GM10847 (cell line): ENCODE measurements around the gene DNAH10.

Experiments used
- POLR2A ChIP-seq: IDR thresholded peaks from 2 replicates; pipeline ENCODE4 v1.6.1; 2011; ENCODE audit not compliant: insufficient read length; ENCODE audit errors: extremely low read depth

Gene DNAH10

DNA sequence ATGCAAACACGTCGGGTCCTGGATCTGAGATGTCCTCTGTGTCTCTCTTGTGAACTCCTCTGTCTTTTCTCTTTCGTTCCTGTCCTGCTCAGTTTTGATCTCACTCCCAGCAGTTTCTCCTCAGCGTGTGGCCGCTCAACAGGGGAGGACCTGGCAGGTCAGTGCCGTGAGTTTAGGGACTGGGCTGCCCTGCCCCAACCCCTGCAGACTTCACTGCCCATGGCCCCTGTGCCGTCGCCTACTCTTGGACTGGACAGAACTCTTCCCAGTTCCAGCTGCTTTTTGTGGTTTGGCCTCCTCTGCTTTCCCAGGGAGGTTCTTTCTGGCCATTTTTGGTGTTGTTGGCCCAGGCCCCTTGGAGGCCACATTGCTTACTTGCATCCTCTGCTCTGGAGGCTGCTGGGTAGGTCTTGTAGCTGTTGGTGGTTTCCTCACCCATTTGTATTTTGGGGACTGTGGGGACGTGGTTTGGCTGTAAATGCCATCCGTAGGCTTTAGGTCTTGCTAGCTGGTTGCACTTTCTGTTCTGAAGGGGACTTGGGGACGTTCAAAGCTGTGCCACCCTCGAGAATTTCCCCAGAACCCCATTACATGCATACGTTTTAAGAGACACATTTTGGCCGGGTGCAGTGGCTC lies 20.0 kb upstream of the DNAH10 start:
- no peak for TF ChIP-seq POLR2A

GRCh38 chr12:123743002-123743401 lies 19.1 kb upstream of the DNAH10 start:
- TF ChIP-seq POLR2A: no peak

DNA sequence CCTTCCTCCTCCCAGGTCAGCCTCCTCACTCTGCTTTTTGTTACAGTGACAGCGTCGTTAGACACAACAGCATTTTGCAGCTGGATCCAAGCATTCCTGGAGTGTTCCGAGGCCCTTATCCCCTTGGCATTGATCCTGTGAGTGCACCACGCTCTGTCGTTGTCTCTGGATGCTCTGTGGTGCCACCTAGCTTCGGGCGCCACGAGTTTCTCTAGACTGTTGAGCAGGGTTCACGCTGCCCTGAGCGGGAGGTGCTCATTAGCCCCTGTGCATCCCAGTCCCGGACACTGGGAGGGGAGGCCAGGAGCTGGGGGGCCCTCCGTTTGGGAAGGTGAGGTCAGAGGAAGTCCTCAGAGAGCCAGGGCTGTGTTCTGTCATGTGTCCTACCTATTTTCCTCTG lies 17.3 kb upstream of the DNAH10 start:
- TF ChIP-seq POLR2A: no peak

- TF ChIP-seq POLR2A: no peak
Measured at GRCh38 chr12:123747309-123747708, 14.8 kb upstream of the DNAH10 start.

DNA sequence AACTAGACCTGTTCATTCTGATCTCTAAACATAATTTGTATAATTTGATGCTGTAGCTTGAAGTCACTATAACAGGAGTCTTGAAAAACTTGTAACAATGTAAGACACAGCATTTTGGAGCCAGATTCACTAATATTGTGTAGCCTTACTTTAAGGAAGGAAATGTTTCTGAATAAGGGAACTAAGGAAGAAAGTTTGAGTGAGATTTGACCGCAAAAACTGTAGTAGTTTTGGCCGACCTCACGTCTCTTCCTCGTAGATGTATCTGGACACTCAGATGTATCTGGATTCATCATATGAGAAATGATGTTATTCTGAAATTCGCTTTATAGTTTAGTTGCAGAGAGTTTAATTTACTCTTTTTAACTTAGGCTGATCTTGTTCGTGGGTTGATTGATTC lies 13.9 kb upstream of the DNAH10 start:
- TF ChIP-seq POLR2A: no peak

DNA sequence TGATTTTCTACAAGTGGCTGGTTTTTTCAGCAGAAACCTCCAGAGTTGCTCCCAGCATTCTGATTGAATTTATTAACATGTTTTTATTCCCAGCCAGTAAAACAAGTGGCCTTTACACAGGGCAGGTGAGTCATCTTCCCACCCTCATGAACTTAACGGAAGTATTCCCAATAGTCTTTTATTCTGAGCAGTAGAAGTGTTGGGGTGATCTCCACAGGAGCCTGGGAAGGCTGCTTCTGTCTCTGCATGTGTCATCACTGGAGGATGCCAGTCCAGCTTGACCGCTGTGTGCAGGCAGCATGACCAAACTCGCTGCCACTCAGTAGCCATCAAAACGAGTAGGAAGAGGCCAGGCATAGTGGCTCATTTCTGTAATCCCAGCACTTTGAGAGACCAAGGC lies 13.4 kb upstream of the DNAH10 start:
- TF ChIP-seq POLR2A: no peak

GRCh38 chr12:123749355-123749754 lies 12.7 kb upstream of the DNAH10 start:
- TF ChIP-seq POLR2A: no peak

DNA sequence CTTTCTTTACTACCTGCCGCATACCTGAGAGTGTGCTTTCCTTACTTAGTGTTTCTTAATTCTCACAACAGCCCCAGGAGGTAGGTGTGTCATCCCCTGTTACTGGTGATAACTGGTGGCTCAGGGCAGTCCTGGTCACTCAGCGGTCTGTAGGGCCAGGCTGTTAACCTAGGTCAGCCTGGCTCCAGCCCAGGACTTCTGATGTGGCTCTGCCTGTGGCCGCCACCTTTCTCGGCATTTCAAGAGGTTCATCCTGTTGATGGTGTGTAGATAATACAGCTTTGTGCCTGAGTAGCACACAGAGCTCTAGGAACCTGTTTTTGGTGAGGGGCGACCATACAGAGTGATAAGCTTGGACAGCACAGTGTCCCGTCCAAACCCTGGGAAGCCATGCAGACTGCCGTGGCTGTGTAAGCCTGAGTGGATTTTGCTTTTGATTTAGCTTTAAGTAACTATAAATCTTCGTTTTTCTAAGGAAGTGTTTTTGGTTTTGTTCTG lies 11.9 kb upstream of the DNAH10 start:
- no peak for TF ChIP-seq POLR2A

DNA sequence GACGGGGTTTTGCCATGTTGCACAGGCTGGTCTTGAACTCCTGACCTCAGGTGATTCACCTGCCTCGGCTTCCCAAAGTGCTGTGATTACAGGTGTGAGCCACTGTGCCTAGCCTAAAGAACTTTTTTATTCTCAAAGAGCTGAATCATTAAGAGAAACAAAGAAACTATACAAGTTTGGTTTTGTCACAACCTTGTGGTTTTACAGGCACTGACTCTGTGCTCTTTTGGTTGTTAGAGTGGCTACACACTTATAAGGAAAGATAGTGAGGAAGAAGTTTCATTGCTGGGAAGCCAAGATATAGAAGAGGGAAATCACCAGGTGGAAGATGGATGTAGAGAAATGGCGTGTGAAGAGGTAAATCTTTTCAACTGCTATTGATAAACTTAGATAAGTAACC lies 10.1 kb upstream of the DNAH10 start:
- no peak for TF ChIP-seq POLR2A

- no peak for TF ChIP-seq POLR2A
Measured at GRCh38 chr12:123754041-123754772, 7.9 kb upstream of the DNAH10 start.

DNA sequence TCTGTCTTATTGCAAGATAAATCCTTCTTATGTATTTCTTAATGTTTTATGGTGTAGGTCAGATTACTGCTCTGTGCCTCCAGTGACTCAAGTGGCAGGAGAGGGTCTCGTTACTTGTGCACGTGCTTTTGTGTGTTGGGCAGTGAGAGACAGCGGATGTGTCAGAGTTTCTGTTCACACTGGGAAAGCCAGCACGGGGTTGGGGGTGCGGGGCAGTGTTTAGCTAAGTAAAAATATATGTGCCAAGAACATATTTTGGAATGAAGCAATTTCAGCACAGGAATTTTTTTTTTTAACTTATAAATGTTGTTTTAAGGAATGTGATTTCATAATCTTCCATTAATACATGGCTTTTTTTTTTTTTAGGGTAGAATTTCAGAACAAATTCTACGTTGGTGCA lies 4.5 kb upstream of the DNAH10 start:
- TF ChIP-seq POLR2A: no peak

DNA sequence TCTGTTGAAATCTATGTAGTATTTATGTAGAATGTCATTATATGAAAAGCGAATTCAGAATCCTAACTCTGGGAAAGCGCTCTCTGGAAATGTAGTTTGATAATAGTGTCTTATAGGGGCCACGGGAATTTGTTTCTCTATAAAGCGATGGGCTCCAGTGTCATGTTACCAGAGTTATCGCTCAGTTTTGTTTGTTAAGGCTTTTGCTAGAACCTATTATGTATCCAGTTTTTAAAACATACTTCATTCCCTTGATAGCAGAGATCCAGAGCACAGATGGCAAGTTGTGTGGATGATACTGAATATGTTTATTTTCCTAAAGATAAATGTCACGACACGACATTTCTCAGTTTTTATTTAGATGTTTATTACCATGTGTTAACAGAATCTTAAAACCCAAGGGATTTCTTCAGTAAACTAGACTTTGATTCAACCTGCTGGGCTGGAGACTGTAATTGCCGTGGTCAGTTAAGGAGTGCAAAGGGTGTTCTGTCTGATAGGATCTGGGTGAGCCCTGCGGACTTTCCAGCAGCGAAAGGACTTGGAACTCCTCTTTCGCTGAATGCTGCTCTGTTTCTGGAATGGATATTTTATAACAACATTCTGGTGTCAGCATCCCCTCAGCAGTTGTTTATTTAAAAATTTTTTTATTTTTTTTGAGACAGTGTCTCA lies 1.7 kb upstream of the DNAH10 start:
- no peak for TF ChIP-seq POLR2A

- no peak for TF ChIP-seq POLR2A
Measured at GRCh38 chr12:123762715-123763052, 583 bp downstream of the DNAH10 start.

- TF ChIP-seq POLR2A: no peak
Measured at GRCh38 chr12:123763093-123763492, 992 bp downstream of the DNAH10 start.

DNA sequence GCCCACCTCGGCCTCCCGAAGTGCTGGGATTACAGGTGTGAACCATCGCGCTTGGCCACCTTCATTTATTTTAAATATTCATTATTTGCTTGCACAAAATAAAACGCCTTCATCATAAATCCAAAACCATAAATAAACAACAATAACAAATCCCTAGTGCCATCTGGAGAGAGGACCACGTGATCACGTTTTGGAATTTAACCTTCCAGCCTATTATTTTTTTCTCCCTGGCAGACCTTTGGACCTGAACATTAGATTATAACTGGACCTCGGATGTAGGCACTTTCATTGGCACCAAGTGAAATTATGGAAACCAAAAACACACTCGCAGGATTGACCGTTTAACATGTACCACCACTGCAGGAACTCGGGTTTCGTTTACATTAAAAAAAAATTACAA lies 2.0 kb downstream of the DNAH10 start:
- TF ChIP-seq POLR2A: no peak

GRCh38 chr12:123765504-123766035 lies 3.5 kb downstream of the DNAH10 start:
- TF ChIP-seq POLR2A: no peak
